Measurements from ENCODE around the gene XAB2.

XAB2 gene

DNA sequence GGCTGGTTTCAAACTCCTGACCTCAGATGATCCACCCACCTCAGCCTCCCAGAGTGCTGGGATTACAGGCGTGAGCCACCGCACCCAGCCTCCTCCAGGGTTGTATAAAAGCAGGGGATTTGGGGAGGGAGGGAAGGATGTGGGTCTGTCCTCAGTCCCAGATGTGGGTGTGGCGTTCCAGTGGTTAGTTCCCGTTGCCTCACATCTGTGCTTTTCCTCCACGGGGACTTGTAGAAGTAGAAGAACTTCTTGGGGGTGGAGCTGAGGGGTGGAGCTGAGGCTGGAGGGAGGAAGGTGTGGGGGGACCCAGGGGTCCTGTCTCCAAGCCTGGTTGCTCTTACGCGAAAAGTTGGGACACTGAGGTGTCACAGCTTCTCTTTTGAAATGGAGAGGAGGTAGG lies 47.0 kb upstream of the XAB2 start:
- no peak overlapping the region for H2AFZ ChIP-seq (ENCODE audit: low read length)
- no peaks in the 10 kb centered on the region for H4K20me1 ChIP-seq (ENCODE audit: insufficient read depth, low read length)
- no peak overlapping the region for H3K4me3 ChIP-seq (ENCODE audit: low read depth, low read length, poor library complexity, severe bottlenecking)
- no peaks in the 10 kb centered on the region for H3K36me3 ChIP-seq (ENCODE audit: insufficient read depth, low read length)
- peaks cover 18% of the 10 kb centered on the region for H3K4me1 ChIP-seq (ENCODE audit: insufficient read depth, low read length, severe bottlenecking)
- no peak for TF ChIP-seq EZH2 (IDR thresholded peaks at IDR 0.05; ENCODE audit: borderline replicate concordance, low read length)
- no peak overlapping the region for H3K27ac ChIP-seq (ENCODE audit: low read depth, low read length, poor library complexity, severe bottlenecking)
- no peaks in the 10 kb centered on the region for H3K79me2 ChIP-seq (ENCODE audit: insufficient read depth, low read length)
- H3K9me3 ChIP-seq (ENCODE audit: low read length): no peaks in the 10 kb centered on the region
- H3K4me2 ChIP-seq (ENCODE audit: low read length): no peak overlapping the region
- no peaks in the 10 kb centered on the region for H3F3A ChIP-seq (ENCODE audit: insufficient read depth, low read length)
- no peak overlapping the region for H3K9ac ChIP-seq (ENCODE audit: low read length)
- H3K9me2 ChIP-seq (ENCODE audit: low read depth, low read length): no peaks in the 10 kb centered on the region
- peaks cover 3% of the 10 kb centered on the region; the same call in 1 of the 2 replicates for H3K27me3 ChIP-seq (ENCODE audit: insufficient read depth, low read length)

DNA sequence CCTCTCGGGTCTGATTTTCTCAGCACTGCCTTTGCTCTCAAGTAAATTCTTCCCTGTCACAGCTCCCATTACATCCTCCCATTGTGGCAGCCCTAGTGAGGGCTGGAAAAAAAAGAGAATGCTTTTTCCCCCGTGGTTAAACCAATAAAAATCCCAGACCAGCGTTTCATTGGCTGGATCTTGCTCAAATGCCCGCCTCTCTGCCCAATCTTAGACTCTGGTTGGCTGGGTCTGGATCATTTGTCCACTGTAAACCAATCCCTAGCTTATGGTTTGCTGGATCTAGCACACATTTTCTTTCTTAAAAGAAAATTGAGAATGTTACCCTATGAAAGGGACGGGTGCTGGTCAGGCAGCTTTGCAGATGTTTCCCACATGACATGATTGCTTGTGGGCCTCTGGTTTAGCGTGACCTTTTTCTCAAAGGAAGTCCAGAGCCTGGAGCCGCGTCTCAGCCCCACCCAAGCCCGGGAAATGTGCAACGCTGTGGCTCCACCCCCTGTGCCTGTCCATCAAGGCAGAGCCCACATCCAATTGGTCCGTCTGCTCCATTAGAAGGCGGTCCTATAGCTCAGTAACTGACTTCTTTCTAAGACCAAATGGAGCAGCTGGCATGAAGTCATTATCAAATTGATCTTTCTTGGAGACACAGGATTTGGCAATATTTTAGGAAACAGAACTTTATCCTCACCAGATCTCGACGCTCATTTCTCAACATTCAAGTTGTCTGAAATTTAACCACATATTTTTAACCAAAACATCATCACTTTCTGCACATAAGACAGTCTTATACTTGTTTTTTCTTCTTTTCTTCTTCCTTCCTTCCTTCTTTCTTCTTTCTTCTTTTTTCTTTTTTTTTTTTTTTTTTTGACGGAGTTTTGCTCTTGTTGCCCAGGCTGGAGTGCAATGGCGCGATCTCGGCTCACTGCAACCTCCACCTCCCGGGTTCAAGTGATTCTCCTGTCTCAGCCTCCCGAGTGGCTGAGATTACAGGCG lies 45.0 kb upstream of the XAB2 start:
- Histone ChIP-seq H3K9me2 (ENCODE audit: low read depth, low read length) (no peaks in the 10 kb centered on the region), H3F3A (ENCODE audit: insufficient read depth, low read length) (no peaks in the 10 kb centered on the region), H3K9me3 (ENCODE audit: low read length) (no peaks in the 10 kb centered on the region), H3K4me2 (ENCODE audit: low read length) (peak overlapping the region; percentile 35), H3K9ac (ENCODE audit: low read length) (no peak overlapping the region), H3K27ac (ENCODE audit: low read depth, low read length, poor library complexity, severe bottlenecking) (no peak overlapping the region), H4K20me1 (ENCODE audit: insufficient read depth, low read length) (no peaks in the 10 kb centered on the region), H3K79me2 (ENCODE audit: insufficient read depth, low read length) (no peaks in the 10 kb centered on the region), H3K36me3 (ENCODE audit: insufficient read depth, low read length) (no peaks in the 10 kb centered on the region), H3K4me3 (ENCODE audit: low read depth, low read length, poor library complexity, severe bottlenecking) (no peak overlapping the region), H2AFZ (ENCODE audit: low read length) (no peak overlapping the region), H3K27me3 (ENCODE audit: insufficient read depth, low read length) (peaks cover 8% of the 10 kb centered on the region), H3K4me1 (ENCODE audit: insufficient read depth, low read length, severe bottlenecking) (peaks cover 12% of the 10 kb centered on the region)
- TF ChIP-seq EZH2 (IDR thresholded peaks at IDR 0.05; ENCODE audit: borderline replicate concordance, low read length): no peak
- TF ChIP-seq, protein P1, sequence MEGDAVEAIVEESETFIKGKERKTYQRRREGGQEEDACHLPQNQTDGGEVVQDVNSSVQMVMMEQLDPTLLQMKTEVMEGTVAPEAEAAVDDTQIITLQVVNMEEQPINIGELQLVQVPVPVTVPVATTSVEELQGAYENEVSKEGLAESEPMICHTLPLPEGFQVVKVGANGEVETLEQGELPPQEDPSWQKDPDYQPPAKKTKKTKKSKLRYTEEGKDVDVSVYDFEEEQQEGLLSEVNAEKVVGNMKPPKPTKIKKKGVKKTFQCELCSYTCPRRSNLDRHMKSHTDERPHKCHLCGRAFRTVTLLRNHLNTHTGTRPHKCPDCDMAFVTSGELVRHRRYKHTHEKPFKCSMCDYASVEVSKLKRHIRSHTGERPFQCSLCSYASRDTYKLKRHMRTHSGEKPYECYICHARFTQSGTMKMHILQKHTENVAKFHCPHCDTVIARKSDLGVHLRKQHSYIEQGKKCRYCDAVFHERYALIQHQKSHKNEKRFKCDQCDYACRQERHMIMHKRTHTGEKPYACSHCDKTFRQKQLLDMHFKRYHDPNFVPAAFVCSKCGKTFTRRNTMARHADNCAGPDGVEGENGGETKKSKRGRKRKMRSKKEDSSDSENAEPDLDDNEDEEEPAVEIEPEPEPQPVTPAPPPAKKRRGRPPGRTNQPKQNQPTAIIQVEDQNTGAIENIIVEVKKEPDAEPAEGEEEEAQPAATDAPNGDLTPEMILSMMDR (IDR thresholded peaks at IDR 0.05; ENCODE audit: low read length): no peak

DNA sequence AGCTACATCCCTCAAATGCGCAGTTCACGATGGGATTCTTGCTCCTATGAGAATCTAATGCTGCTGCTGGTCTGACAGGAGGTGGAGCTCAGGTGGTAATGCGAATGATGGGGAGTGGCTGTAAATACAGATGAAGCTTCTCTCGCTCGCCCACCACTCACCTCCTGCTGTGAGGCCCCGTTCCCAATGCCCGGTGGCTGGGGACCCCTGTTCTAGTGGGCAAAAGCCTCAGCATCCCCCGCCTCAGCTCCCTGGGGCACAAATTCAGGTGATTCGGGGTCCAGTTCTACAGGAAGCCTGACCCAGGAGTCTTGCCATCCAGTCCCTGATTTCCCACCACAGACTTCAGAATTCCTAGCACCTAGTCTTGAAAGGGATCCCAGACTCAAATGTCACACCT lies 43.2 kb upstream of the XAB2 start:
- no peaks in the 10 kb centered on the region for H4K20me1 ChIP-seq (ENCODE audit: insufficient read depth, low read length)
- H3K79me2 ChIP-seq (ENCODE audit: insufficient read depth, low read length): no peaks in the 10 kb centered on the region
- TF ChIP-seq, protein P1 (IDR thresholded peaks at IDR 0.05; ENCODE audit: low read length): no peak
- TF ChIP-seq EZH2 (IDR thresholded peaks at IDR 0.05; ENCODE audit: borderline replicate concordance, low read length): no peak
- no peaks in the 10 kb centered on the region for H3F3A ChIP-seq (ENCODE audit: insufficient read depth, low read length)
- H3K27ac ChIP-seq (ENCODE audit: low read depth, low read length, poor library complexity, severe bottlenecking): no peak overlapping the region
- H3K27me3 ChIP-seq (ENCODE audit: insufficient read depth, low read length): peaks cover 8% of the 10 kb centered on the region
- H3K4me1 ChIP-seq (ENCODE audit: insufficient read depth, low read length, severe bottlenecking): peaks cover 8% of the 10 kb centered on the region
- no peaks in the 10 kb centered on the region for H3K9me3 ChIP-seq (ENCODE audit: low read length)
- no peak overlapping the region for H2AFZ ChIP-seq (ENCODE audit: low read length)
- H3K9ac ChIP-seq (ENCODE audit: low read length): no peak overlapping the region
- H3K36me3 ChIP-seq (ENCODE audit: insufficient read depth, low read length): no peaks in the 10 kb centered on the region
- H3K4me3 ChIP-seq (ENCODE audit: low read depth, low read length, poor library complexity, severe bottlenecking): no peak overlapping the region
- H3K9me2 ChIP-seq (ENCODE audit: low read depth, low read length): no peaks in the 10 kb centered on the region
- no peak overlapping the region for H3K4me2 ChIP-seq (ENCODE audit: low read length)
